Glutamatergic neuron (in vitro differentiated cells): ENCODE measurements around the gene PAK4. TPM values are rescaled to one million over a fixed set of nuclear protein-coding genes. Genes with fewer than 3 reads are reported as not detected.
"Not testable (repeated sequence)": the region's sequence is repeated elsewhere in the genome, so short reads cannot be mapped to it uniquely, and the experiment has no call there.

Source experiments
- DNase-seq: peaks from one replicate; pipeline ENCODE4 v3.0.0; 2022
- H3K27ac Mint-ChIP-seq: one replicate; pipeline ENCODE4 v1.8.0; 2020; ENCODE audit warnings: mild to moderate bottlenecking, mixed read lengths, inconsistent platforms; ENCODE audit not compliant: unreplicated experiment
- H3K27me3 Mint-ChIP-seq: one replicate; pipeline ENCODE4 v1.8.0; 2020; ENCODE audit warnings: mild to moderate bottlenecking, moderate library complexity, mixed read lengths, inconsistent platforms; ENCODE audit not compliant: unreplicated experiment
- H3K36me3 Mint-ChIP-seq: one replicate; pipeline ENCODE4 v1.8.0; 2020; ENCODE audit warnings: mild to moderate bottlenecking, mixed read lengths, inconsistent platforms; ENCODE audit not compliant: unreplicated experiment
- H3K4me1 Mint-ChIP-seq: one replicate; pipeline ENCODE4 v1.8.0; 2020; ENCODE audit warnings: mild to moderate bottlenecking, low read depth, mixed read lengths, inconsistent platforms; ENCODE audit not compliant: unreplicated experiment
- H3K4me3 Mint-ChIP-seq: one replicate; pipeline ENCODE4 v1.8.0; 2020; ENCODE audit warnings: mild to moderate bottlenecking, mixed read lengths, inconsistent platforms; ENCODE audit not compliant: unreplicated experiment
- H3K9me3 Mint-ChIP-seq: one replicate; pipeline ENCODE4 v1.8.0; 2020; ENCODE audit warnings: mild to moderate bottlenecking, moderate library complexity, mixed read lengths, inconsistent platforms; ENCODE audit not compliant: unreplicated experiment
- CTCF ChIP-seq: fragments of 200-600 bp; sonication (generic); IDR thresholded peaks from one replicate; pipeline ENCODE4 v1.5.0; 2021; ENCODE audit not compliant: partially characterized antibody, unreplicated experiment
- total RNA-seq: library from RNA; stranded (reverse); fragmentation: NEBNext Ultra II Directional; extraction: Animal tissue kit (Norgen Biotek cat#: 25700); gene quantifications from one replicate; pipeline ENCODE4 v1.2.1, GENCODE V29; 2021; ENCODE audit not compliant: unreplicated experiment

PAK4 gene
- total RNA-seq, 1 donor from 2014 or later = 52.5 TPM

GRCh38 chr19:39111593-39112199 is 13.9 kb upstream of the PAK4 start:
- H3K4me1 Mint-ChIP-seq = peaks cover 2% of the 10 kb centered on the region
- no peaks in the 10 kb centered on the region for H3K36me3 Mint-ChIP-seq
- H3K4me3 Mint-ChIP-seq = no peak overlapping the region
- TF ChIP-seq CTCF = no peak
- H3K27ac Mint-ChIP-seq = no peak overlapping the region
- no peak for DNase-seq
- no peaks in the 10 kb centered on the region for H3K9me3 Mint-ChIP-seq
- H3K27me3 Mint-ChIP-seq = no peaks in the 10 kb centered on the region

GRCh38 chr19:39112338-39112890 is 13.2 kb upstream of the PAK4 start:
- H3K27me3 Mint-ChIP-seq = no peaks in the 10 kb centered on the region
- H3K27ac Mint-ChIP-seq = no peak overlapping the region
- H3K4me3 Mint-ChIP-seq = no peak overlapping the region

GRCh38 chr19:39113199-39113598 is 12.4 kb upstream of the PAK4 start:
- Mint-ChIP-seq H3K4me3 (no peak overlapping the region), H3K27me3 (no peaks in the 10 kb centered on the region), H3K36me3 (no peaks in the 10 kb centered on the region)

More at GRCh38 chr19:39112338-39112890, 13.2 kb upstream of the PAK4 start:
- no peak for DNase-seq
- H3K9me3 Mint-ChIP-seq = no peaks in the 10 kb centered on the region
- H3K36me3 Mint-ChIP-seq = no peaks in the 10 kb centered on the region
- no peak for TF ChIP-seq CTCF
- peaks cover 2% of the 10 kb centered on the region for H3K4me1 Mint-ChIP-seq

GRCh38 chr19:39115105-39115847 is 10.3 kb upstream of the PAK4 start:
- TF ChIP-seq CTCF = no peak
- Mint-ChIP-seq H3K27me3 (no peaks in the 10 kb centered on the region), H3K27ac (no peak overlapping the region), H3K9me3 (no peaks in the 10 kb centered on the region), H3K4me3 (no peak overlapping the region), H3K4me1 (peaks cover 2% of the 10 kb centered on the region), H3K36me3 (no peaks in the 10 kb centered on the region)
- no peak for DNase-seq

More at GRCh38 chr19:39113199-39113598, 12.4 kb upstream of the PAK4 start:
- DNase-seq = no peak
- Mint-ChIP-seq H3K9me3 (no peaks in the 10 kb centered on the region), H3K27ac (no peak overlapping the region), H3K4me1 (peaks cover 2% of the 10 kb centered on the region)
- no peak for TF ChIP-seq CTCF

- H3K9me3 Mint-ChIP-seq, H3K4me1 Mint-ChIP-seq, H3K36me3 Mint-ChIP-seq, H3K4me3 Mint-ChIP-seq, DNase-seq, H3K27me3 Mint-ChIP-seq, H3K27ac Mint-ChIP-seq: not testable (repeated sequence)
Measured at GRCh38 chr19:39117023-39117422, 8.6 kb upstream of the PAK4 start.
